Cardiac septum (tissue), 1 donor: ENCODE data around the gene TTLL11. TPM values are rescaled to one million over a fixed set of nuclear protein-coding genes. Genes with fewer than 3 reads are reported as not detected.
"Not testable (repeated sequence)": the region's sequence is repeated elsewhere in the genome, so short reads cannot be mapped to it uniquely, and the experiment has no call there.

Experiments
- DNase-seq: peaks from one replicate; pipeline ENCODE4 v3.0.0-alpha.2; 2020; ENCODE audit warnings: low spot score
- intact Hi-C: fragments of 100-400 bp; cut with DNase I; formaldehyde crosslinking; loops from one replicate; pipeline ENCODE4 v1.14.0; 2022
- total RNA-seq: library from RNA; stranded (reverse); fragmentation: NEBNext Ultra II Directional; extraction: Animal tissue kit (Norgen Biotek cat#: 25700); gene quantifications from one replicate; pipeline ENCODE4 v1.2.1, GENCODE V29; 2021
- donor health status: DM: no; HTN: no; CAD: no.

TTLL11 gene
- total RNA-seq, 1 donor from 2014 or later = 12.6 TPM

DNA sequence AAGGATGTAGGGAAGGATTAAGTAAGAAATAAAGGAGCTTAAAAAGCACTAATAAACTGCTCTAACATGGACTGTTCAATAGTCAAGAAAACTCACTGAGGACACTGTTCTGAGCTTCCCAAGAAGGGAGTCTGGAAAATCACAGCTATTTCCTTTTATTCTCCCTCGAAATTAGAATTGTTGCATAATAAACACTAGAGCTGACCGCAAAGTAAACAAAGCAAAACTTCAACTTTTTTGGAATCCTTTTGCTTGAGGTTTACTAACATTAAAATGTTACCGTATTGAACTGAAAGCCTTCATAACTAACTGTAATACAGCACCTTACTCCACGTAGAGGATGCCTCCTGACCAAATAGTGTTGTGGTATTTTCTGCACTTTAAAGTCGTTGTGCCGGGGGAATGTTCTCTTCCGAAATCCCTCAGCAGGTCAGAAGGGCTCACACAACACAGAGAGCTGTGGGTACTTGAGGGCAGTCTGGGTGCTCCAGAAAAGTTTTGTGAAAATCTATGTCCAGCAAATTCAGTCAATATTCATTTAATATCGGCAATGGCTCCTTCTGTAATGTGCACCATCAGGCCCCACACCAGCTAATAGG is 59.2 kb downstream of the TTLL11 start:
- intact Hi-C loops = no loop called here

DNA sequence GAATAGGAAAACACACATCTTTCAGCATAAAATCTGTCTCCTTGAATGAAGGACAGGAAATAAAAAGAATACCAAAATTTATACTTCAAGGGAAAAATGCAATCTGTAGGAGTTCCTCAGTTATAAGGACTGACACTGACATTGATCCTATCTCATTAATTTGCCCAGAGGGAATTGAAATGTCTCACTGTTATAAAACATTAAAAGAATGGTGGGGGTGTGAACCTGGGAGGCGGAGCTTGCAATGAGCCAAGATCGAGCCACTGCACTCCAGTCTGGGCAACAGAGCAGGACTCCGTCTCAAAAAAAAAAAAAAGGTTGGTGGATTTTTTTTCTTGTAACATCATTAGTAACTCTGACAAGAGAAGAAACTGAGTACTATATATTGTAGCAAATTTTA is 60.8 kb downstream of the TTLL11 start:
- DNase-seq = no peak
- intact Hi-C loops = no loop called here

More for the DNA sequence above, 59.2 kb downstream of the TTLL11 start:
- DNase-seq = no peak

DNA sequence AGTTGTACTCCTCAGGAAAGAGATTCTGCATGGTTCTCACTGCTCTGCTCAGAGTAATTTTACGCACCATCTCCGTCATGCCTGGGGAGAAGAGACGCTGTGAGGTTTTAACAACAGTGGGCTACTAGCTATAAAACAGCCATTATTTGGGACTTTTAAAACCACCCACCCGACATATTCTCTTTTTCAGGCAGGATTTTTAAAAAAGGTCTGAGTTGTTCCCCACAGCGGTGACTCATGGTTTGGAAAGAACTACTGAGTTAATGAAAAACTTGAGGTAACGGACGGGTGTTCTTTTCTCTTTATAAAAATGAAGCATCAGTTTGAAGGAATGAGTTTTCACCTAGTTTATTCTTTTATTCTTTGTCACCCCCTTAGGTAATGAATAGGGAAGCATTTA is 61.3 kb downstream of the TTLL11 start:
- intact Hi-C loops = no loop called here
- no peak for DNase-seq

DNA sequence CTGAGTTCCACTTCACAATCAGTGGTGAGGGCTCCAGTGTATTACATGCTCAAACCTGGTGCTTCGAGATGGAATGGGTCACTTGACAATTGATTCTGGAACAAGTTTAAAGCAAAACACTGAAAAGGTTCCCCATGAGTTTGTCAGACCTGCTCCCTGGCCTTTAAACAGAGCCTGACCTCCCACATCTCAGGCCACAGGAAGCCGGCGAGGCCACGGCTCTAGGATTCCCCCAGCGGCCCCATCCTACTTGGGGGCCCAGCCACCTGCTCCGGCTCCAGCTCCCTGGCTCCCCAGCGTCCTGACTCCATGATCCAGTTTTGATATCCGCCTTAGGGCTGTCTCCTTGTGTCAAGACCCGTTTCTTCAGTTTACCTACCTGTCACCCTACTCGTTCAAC is 62.0 kb downstream of the TTLL11 start:
- intact Hi-C loops = no loop called here
- DNase-seq = no peak

DNA sequence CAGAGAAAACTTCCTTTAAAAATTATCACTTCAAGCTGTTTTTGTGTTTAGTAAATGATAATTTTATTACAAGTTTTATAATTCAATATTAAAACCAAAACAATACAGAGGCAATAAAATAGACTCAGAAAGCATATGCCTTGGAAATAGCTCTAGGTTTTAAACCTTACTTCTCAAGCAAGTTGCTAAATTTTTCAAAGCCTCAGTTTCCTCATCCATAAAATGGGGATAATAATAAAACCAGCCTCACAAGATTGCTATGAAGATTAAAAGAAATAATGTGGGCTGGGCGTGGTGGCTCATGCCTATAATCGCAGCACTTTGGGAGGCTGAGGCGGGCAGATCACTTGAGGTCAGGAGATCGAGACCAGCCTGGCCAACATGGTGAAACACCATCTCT is 62.8 kb downstream of the TTLL11 start:
- intact Hi-C loops = no loop called here
- DNase-seq = no peak

DNA sequence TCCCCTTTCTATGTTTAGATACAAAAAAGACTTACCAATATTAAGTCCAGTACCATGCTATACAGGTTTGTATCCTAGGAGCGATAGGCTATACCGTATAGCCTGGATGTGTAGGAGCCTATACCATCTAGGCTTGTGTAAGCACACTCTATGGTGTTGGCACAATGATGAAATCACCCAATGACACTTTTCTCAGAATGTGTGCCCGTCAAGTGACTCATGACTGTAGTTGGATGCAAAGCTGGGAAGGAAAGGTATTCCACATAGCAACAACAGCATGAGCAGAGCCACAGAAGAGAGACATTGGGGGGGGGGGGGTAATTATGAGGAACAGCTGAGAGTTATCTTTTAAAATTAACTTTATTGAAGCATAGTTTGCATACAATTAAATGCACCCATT is 63.2 kb downstream of the TTLL11 start:
- intact Hi-C loops = no loop called here

DNA sequence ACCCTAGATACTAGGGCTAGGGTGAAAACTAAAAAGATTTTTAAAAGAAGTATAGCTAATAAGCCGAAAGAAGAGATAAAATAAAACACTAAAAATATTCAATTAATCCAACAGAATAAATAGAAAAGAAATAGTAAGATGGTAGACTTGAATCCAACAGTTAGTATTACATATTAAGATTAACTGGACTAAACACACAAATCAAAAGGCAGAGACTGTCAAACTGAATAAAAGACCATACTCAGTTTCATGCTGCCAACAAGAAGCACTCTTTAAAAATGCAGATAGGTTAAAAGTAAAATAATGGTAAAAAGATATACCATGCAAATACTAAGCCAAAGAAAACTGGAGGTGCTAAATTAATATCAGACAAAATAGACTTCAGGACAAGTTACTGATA is 65.0 kb downstream of the TTLL11 start:
- intact Hi-C loops = no loop called here
- DNase-seq = no peak

More for the DNA sequence above, 63.2 kb downstream of the TTLL11 start:
- DNase-seq = no peak

DNA sequence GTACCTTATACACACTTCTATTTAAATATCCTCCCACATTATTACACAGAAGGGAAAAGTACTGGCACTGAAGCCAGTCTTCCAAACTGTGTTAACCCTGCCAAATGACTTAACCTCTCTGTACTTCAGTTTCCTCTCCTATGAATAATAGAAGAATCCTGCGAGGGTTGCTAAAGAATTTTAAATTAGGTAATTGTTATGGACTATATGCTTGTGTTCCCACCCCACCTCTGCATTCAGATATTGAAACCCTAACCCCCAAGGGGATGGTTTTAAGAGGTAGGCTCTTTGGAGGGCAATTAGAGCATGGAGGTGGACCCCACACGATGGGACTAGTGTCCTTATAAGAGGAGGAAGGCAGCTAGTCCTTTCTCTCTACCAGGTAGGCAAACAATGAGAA is 72.7 kb downstream of the TTLL11 start:
- intact Hi-C loops = no loop called here
- no peak for DNase-seq

DNA sequence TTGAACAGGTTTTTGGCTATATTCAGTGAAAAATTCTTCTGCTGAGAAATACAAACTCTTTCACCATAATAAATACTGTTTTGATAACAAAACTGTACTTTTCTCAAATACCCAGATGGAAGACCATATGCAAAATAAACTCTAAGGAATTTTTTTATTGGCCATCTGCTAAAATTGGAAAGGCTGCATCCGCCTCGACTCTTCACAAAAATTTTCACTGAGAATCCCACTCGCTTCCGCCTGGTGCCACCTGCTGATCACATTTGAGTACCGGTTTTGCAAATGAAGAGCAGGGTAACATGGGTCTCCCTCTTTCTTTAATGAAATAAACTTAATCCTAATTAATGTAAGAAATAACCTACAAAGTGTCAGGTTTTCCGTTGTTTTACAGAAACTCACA is 76.4 kb downstream of the TTLL11 start:
- intact Hi-C loops = no loop called here

DNA sequence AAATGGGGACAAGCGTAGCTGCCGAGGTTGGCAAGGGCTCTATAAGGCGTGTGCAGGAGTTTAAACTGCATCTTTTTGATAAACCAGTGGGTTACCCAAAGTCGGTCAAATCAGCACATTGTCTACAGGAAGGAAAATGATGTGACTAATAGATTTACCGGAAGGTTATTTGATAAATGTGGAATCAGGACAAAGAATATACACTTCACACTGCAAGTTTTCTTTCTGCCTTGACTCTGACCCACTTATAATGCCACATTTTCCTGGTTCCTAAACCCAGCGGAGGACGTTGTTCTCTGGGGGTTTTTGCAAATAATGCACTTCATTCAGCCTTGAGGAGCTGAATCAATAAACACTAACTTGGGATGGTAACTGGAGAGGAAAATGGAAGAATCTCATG is 76.8 kb downstream of the TTLL11 start:
- no peak for DNase-seq
- intact Hi-C loops = no loop called here

More for the DNA sequence above, 76.4 kb downstream of the TTLL11 start:
- no peak for DNase-seq

DNA sequence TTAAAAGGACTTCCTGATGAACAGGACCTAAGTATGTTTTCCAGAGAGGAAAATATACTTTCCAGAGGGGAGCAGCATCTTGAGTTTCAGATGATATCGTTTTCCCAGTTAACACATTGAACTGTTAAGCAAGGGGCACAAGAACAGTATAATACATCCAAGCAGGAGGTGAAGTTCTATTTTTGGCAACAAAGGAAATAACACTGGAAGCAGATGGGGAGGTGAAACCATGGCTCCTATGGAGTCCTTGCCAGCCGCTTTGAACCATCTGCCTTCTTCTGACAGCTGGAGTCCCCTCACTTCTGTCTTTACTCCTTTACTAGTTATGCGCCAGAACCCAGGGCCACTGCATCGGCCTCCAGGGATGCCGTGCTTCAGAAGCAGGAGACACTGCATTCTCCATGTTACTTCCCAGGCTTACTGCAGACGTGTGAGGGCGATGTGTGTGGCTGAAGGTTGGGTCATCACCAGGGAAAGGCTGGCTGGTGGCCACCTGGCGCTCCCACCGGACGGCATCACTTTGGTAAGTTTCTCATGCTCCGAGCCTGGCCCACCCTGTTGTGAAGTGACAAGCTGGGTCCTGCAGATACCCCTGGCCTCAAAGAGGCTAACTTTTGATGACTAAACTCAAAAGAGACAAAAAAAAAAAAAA is 77.8 kb downstream of the TTLL11 start:
- intact Hi-C loops = no loop called here
- DNase-seq = no peak

DNA sequence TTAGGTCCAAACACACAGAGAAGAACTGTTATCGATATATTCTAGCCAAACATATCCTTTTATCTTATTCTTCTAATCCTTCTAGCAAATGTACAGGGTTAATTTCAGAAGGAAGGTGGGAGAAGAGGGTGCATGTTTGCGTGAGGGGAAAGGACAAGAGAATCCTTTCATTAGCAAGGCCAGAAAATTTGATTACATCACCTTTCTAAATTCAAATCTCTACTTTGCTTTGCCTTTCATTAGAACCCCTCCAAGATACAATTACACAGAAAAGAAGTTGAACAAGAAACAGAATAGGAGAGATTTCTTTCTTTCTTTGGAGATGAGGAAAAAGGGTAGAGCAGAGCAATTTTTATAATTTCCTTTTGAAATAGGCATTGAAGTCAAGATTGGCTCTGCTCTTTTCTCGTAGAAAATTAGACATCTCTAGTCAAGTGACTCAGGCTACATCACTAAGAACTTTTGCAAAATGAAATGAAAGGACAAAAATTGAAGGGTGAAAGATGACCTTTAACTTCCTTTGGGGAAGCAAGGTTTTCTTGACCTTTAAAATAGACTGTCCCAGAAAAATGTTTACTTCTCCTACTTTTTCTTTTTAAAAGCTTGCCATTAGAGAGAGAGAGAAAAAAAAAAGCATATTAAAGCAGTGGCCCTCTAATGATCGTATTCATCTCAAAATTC is 81.2 kb downstream of the TTLL11 start:
- DNase-seq = no peak
- intact Hi-C loops = no loop called here

DNA sequence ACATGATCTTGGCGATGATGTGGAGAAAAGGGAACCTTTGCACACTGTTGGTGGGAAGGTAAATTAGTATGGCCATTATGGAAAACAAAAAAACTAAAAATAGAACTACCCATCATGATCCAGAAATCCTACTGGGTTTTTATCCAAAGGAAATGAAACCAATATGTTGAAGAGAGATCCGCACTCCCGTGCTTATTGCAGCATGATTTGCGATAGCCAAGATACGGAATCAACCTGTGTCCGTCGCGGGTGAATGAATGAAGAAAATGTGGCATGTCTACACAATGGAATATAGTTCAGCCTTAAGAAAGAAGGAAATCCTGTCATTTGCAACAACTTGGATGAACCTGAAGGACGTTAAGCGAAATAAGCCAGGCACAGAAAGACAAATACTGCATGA is 84.5 kb downstream of the TTLL11 start:
- no peak for DNase-seq
- intact Hi-C loops = no loop called here

DNA sequence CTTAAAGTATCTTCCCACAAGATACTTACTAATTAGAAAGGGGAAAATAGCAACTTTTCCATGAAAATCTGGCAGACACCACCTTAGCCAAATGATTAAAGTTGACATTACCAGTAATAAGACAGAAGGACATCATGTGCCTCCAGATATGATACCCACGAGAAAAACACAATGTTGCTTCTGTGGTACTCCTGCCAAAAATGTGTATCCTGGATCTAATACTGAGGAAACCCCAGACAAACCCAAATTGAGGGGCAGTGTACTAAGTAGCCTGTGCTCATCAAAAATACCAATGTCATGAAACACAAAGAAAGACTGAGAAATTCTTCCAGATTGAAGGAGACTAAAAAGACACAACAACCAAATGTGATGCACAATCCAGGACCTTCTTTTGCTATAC is 85.3 kb downstream of the TTLL11 start:
- DNase-seq = no peak
- intact Hi-C loops = no loop called here

DNA sequence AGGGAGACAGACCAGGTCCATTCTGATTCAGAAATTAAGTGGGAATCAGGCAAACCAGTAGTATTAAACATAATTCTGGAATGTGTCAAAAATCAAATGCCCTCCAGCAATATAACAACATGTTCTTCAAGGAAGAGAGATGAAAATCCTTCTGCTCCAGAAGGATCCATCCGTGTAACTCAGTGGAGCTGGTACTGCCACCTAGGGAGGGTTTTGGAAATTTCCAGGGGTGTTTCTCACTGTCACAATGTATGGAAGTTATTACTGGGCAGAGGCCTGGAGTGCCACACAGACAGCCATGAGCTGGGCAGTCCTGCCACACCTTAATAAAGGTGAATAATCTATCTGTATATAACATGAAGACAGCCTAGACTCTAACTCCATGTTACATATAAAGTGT is 87.5 kb downstream of the TTLL11 start:
- DNase-seq = no peak
- intact Hi-C loops = no loop called here

DNA sequence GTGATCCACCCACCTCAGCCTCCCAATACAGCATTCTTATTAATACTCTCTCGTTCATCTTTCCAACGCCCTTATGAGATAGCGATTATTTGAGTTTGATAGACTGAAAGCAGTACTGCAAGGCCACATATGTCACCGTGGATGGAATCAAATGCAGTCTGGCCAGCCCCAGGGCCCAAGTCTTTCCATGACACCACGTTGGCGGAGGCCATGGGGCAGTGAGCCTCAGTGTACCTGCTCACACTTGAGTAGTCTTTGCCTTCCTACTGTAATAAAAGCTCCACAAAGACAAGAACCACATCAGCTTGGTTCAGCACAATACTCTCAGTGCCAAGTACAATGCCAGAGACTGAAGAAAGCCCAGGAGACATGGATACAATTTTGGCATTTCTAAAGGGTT is 88.5 kb downstream of the TTLL11 start:
- DNase-seq = no peak
- intact Hi-C loops = loop anchor here (5.0 kb wide), 1 partner anchor 63 kb away; no protein-coding TSS in a partner anchor

DNA sequence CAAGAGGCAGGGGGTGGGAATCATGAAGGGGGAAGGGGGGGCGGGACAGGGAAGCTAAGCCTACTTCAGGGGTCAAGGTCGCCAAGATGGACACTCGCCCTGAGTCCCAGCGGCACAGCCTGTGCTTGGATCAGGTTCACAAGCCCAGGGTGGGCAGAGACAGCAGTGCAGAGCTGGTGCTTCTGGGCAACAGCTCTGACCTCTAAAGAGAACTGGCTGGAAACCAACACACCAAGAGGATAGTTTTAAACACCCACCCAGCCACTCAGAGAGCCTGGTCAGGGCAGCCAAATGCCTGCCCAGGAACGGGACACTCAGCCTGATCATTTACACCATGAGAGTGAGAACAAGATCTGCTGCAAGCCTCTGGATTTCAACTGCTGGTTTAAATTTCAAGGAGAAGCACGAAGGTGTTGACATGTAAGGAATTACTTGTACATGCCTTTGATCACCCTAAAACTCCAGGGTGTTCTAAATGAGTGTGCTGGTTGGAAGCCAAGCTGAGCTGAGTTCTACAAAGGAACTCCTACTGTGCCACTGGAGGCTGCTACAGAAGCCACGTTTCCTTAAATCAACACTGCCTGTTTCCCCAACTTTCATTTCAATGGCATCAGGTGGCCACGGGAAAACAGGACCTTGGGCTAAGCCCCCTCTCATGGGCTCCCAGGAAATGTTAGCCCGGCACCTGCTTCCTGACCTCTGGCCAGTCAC is 91.5 kb downstream of the TTLL11 start:
- no peak for DNase-seq
- intact Hi-C loops = loop anchor here (5.0 kb wide), 1 partner anchor 66 kb away; no protein-coding TSS in a partner anchor

DNA sequence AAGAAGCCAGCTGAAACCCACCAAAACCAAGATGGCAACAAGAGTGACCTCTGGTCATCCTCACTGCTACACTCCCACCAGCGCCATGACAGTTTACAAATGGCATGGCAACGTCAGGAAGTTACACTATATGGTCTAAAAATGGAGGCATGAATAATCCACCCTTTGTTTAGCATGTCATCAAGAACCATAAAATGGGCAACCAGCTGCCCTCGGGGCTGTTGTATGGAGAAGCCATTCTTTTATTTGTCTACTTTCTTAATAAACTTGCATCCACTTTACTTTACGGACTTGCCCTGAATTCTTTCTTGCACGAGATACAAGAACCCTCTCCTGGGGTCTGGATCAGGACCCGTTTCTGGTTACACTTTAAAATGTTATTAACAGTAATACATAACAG is 92.6 kb downstream of the TTLL11 start:
- intact Hi-C loops = loop anchor here (5.0 kb wide), 1 partner anchor 67 kb away; no protein-coding TSS in a partner anchor
- DNase-seq = not testable (repeated sequence)

DNA sequence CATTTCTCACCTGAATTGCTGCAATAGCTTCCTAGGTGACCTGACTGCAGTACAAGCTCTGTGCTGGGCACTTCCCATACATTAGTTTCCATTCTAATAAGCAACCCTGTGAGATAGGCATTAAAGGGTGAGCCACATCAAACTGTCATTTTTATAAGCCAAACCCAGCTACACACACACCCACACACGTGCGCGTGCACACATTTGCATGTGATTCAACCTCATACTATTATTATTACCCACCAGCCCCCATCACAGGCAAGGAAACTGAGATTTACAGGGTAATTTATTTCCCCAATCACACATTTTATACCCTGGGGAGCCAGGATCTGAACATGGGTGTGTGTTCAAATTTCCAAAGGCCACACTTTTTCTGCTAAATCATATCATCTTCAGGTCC is 93.6 kb downstream of the TTLL11 start:
- intact Hi-C loops = no loop called here
- DNase-seq = no peak

DNA sequence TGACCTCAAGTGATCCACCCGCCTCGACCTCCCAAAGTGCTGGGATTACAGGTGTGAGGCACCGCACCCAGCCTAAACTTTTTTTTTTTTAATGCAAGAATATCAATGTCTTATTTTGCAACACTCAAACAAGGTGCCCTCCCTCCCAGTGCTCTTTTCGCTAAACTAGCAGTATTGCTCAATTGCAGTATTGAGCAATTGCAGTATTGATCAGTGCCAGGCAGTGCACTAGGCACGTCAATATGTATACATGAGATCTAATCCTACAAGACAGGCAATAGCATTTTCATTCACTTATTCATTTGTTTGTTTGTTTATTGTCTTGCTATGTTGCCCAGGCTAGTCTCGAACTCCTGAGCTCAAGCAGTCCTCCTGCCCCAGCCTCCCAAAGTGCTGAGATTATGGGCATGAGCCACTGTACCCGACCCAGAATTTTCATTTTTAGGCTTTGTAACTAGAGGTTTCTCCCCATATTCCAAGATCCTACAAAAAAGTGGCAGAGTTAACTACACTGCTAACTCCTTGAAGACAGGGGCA is 94.5 kb downstream of the TTLL11 start:
- intact Hi-C loops = no loop called here
- no peak for DNase-seq
